ENCODE measurements around the gene CHEK2. TPM values are rescaled to one million over a fixed set of nuclear protein-coding genes. Genes with fewer than 3 reads are reported as not detected.
"Not testable (repeated sequence)": the region's sequence is repeated elsewhere in the genome, so short reads cannot be mapped to it uniquely, and the experiment has no call there.

The CHEK2 gene
- polyA plus RNA-seq, 1 experiment, result 9.4 TPM

DNA sequence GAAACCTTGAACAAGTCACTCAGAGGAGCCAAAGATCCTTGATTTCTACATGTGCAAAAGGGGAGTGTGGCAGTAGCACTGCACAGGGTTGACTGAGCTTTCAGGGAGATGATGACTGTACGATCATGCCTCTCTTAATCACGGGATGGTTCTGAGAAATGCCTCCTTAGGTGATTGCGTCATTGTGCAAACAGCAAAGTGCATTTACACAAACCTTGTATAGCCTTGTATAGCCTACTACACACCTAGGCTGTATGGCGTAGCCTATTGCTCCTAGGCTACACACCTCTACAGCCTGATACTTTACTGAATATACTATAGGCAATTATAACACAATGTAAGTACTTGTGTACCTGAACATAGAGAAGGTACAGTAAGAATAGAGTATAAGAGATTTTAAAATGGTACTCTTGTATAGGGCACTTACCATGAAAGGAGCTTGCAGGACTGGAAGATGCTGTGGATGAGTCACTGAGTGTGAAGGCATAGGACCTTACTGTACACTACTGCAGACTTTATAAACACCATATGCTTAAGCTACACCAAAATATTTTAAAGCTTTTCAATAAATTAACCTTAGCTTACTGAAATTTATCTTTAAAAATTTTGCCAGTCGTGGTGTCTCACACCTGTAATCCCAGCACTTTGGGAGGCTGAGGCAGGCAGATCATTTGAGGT is 60.7 kb downstream of the CHEK2 start:
- DNase-seq (ENCODE audit: low read depth); CTCF ChIA-PET; H3K36me3 ChIP-seq (ENCODE audit: control insufficient read depth, insufficient read depth, low read length); POLR2A ChIA-PET; H3K4me3 ChIP-seq (ENCODE audit: low read depth, low read length); H3K27me3 ChIP-seq (ENCODE audit: control insufficient read depth, insufficient read depth, low read length): not testable (repeated sequence)

DNA sequence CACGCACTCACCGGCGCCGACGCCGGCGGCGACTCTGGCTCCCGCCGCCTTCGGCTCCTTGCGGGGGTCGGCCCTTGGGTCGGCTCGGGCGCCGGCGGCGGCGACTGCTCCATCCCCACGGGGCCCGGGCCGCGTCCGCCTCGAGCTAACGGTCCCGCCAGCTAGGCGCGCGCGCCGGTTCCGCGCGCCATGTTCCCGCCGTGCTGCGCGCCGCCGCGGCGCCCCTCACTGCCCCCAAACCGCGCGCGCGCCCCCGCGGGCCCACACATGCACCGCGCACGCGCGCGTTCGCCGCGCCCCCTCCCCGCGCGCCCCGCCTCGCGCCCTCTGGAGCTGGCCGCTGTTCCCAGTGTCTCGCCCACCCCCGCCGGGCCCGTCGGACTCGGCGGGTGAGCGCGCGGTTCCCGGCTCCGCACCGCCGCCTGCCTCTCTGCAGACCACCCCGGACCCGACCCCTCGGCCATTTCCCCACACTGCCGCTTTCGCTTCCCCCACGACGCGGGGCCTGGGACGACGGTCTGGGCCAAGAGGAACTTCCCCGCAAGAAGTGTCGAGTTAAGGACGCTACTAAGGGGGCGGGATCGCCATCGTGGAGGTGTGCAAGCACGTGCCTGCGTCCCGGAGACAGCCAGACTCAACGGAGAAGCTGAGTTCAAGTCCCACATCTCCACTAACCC is 61.9 kb downstream of the CHEK2 start, which contains the start of gene TTC28:
TSS of gene TTC28 (minus strand) at position 230 of the 677 bp plus-strand sequence. CDS start at position 113, 117 bp downstream.
- DNase-seq (ENCODE audit: low read depth); POLR2A ChIA-PET; H3K36me3 ChIP-seq (ENCODE audit: control insufficient read depth, insufficient read depth, low read length); H3K27me3 ChIP-seq (ENCODE audit: control insufficient read depth, insufficient read depth, low read length); CTCF ChIA-PET: not testable (repeated sequence)
- H3K4me3 ChIP-seq (ENCODE audit: low read depth, low read length), result peak within 1 kb of the TSS; percentile 79

DNA sequence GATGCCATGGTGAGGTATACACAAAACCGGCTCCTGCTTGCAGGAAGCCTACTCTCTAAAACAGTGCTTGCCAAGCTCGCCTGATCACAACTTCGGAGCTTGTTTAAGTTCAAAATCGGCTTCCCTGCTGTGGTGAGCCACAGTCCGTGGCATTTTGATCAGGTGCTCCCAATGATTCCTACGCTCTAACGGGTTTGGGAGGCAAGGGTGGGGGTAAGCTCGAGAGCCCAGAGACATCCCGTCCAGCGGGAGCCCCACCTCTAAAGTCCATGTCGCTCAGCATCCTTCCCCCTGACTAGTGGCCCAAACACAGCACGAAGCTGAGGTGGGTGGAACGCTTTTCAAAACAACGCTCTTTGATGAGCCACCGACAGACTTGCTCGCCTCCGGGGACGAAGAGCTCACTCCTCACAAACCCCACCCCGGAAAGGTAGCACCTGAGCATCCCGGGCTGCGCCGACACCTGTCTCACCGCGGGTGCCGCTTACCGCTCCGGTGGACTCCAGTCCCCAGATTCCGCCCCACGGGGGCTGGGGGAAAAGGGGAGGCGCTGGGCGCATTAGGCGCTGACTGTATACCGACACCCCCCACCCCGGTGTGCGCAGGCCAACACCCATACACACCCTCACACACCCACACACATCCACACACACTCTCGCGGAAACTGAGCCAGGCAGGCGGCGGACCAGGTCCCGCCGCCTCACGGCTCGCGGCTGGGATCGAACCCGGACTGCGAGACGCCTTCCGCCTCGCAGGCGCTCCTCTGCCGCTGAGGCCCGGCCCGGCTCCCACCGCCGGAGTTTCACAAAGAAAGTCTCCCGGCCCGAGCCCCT is 62.6 kb downstream of the CHEK2 start:
- POLR2A ChIA-PET, result interaction anchor here (0.6 kb wide), 1 partner anchor 20 kb away, joined by 4 read pairs; no protein-coding TSS in a partner anchor
- DNase-seq (ENCODE audit: low read depth); CTCF ChIA-PET; H3K27me3 ChIP-seq (ENCODE audit: control insufficient read depth, insufficient read depth, low read length); H3K36me3 ChIP-seq (ENCODE audit: control insufficient read depth, insufficient read depth, low read length): not testable (repeated sequence)
- peak overlapping the region; percentile 79 for H3K4me3 ChIP-seq (ENCODE audit: low read depth, low read length)

DNA sequence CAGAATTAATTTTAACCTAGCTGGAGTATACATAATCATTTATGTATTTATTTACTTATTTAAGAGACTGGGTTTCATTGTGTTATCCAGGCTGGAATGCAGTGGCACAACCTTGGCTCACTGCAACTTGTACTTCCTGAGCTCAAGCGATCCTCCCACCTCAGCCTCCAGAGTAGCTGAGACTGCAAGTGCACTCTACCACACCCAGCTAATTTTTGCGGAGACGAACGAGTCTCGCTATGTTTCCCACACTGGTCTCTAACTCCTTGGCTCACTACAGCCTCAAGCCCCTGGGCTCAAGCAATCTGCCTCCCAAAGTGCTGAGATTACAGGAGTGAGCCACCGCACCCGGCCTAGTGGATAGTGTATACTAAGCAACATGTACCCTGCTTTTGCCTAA is 63.5 kb downstream of the CHEK2 start:
- DNase-seq (ENCODE audit: low read depth); CTCF ChIA-PET: not testable (repeated sequence)

DNA sequence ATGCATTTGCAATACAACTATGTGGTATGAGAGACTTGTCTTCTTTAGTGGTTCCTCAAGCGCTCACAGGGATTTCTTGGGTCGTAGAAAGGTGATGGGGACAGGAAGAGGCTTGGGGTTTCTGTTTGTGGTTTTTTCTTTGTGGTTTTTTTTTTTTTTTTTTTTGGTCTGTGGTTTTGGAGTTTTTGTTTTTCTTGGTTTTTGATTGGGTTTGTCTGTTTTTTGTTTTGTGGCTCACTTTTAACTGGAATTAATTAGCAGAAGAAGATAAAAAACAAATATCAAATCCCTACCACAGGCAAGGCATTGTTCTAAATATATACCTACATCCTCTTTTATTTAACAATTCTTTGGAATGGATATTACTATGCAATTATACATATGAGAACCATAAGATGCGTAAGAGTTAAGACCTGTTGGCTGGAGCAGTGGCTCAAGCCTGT is 67.5 kb downstream of the CHEK2 start:
- no peaks in the 10 kb centered on the region for H3K36me3 ChIP-seq (ENCODE audit: control insufficient read depth, insufficient read depth, low read length)
- TF ChIP-seq, protein P1, sequence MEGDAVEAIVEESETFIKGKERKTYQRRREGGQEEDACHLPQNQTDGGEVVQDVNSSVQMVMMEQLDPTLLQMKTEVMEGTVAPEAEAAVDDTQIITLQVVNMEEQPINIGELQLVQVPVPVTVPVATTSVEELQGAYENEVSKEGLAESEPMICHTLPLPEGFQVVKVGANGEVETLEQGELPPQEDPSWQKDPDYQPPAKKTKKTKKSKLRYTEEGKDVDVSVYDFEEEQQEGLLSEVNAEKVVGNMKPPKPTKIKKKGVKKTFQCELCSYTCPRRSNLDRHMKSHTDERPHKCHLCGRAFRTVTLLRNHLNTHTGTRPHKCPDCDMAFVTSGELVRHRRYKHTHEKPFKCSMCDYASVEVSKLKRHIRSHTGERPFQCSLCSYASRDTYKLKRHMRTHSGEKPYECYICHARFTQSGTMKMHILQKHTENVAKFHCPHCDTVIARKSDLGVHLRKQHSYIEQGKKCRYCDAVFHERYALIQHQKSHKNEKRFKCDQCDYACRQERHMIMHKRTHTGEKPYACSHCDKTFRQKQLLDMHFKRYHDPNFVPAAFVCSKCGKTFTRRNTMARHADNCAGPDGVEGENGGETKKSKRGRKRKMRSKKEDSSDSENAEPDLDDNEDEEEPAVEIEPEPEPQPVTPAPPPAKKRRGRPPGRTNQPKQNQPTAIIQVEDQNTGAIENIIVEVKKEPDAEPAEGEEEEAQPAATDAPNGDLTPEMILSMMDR (IDR thresholded peaks at IDR 0.05; ENCODE audit: insufficient read depth, low read depth, low read length), result no peak
- no peaks in the 10 kb centered on the region for H3K27me3 ChIP-seq (ENCODE audit: control insufficient read depth, insufficient read depth, low read length)
- ChIA-PET POLR2A (no interaction called here), CTCF (no interaction called here)
- DNase-seq (ENCODE audit: low read depth), result peak; percentile 26
- no peak overlapping the region for H3K4me3 ChIP-seq (ENCODE audit: low read depth, low read length)

More for the DNA sequence above, 63.5 kb downstream of the CHEK2 start:
- POLR2A ChIA-PET, result interaction anchor here (0.6 kb wide), 1 partner anchor 19 kb away, joined by 4 read pairs; no protein-coding TSS in a partner anchor
- not testable (repeated sequence) for H3K4me3 ChIP-seq (ENCODE audit: low read depth, low read length); H3K27me3 ChIP-seq (ENCODE audit: control insufficient read depth, insufficient read depth, low read length); H3K36me3 ChIP-seq (ENCODE audit: control insufficient read depth, insufficient read depth, low read length)

DNA sequence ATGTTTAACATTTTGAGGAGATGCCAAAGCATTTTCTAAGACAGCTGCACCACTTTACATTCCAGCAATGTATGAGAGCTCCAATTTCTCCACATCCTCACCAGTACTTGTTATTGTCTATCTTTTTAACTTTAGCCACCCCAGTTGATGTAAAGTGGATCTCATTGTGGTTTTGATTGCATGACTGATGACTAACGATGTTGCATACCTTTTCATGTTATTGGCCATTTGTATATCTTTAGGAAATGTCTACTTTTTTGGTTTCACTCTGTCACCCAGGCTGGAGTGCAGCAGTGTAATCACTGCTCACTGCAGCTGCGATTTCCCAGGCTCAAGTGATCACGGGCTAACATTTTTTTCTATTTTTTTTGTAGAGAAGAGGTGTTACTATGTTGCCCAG is 70.9 kb downstream of the CHEK2 start:
- TF ChIP-seq, protein P1 (IDR thresholded peaks at IDR 0.05; ENCODE audit: insufficient read depth, low read depth, low read length), result no peak
- Histone ChIP-seq H3K27me3 (ENCODE audit: control insufficient read depth, insufficient read depth, low read length) (no peaks in the 10 kb centered on the region), H3K36me3 (ENCODE audit: control insufficient read depth, insufficient read depth, low read length) (no peaks in the 10 kb centered on the region), H3K4me3 (ENCODE audit: low read depth, low read length) (no peak overlapping the region)
- CTCF ChIA-PET, result no interaction called here
- POLR2A ChIA-PET, result no interaction called here
- DNase-seq (ENCODE audit: low read depth), result no peak

DNA sequence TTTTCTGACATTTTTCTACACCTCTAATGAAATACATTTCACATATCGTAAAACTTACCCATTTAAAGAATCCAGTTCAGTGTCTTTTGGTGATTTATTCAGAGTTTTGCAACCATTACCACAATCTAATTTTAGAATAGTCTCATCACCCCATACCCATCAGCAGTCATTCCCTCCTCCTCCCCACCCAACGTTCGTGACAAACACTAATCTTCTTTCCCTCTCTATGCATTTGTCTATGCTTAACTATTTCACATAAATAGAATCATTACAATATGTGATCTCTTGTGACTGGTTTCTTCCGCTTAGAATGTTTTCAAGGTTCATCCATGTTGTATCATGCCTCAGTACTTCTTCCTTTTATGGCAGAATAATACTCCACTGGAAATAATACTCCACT is 71.5 kb downstream of the CHEK2 start:
- CTCF ChIA-PET, result no interaction called here
- POLR2A ChIA-PET, result no interaction called here
- Histone ChIP-seq H3K36me3 (ENCODE audit: control insufficient read depth, insufficient read depth, low read length) (no peaks in the 10 kb centered on the region), H3K27me3 (ENCODE audit: control insufficient read depth, insufficient read depth, low read length) (no peaks in the 10 kb centered on the region), H3K4me3 (ENCODE audit: low read depth, low read length) (no peak overlapping the region)
- TF ChIP-seq, protein P1 (IDR thresholded peaks at IDR 0.05; ENCODE audit: insufficient read depth, low read depth, low read length), result no peak
- peak; percentile 18 for DNase-seq (ENCODE audit: low read depth)
